Measurements from ENCODE around the gene PAK5.

- TF ChIP-seq CTCF (IDR thresholded peaks at IDR 0.05) (no peak), EZH2phosphoT487 (IDR thresholded peaks at IDR 0.05) (no peak)
Measured at GRCh38 chr20:9723501-9724202, 115.2 kb downstream of the PAK5 start.
